ENCODE measurements around the gene CRB3.

The CRB3 gene

DNA sequence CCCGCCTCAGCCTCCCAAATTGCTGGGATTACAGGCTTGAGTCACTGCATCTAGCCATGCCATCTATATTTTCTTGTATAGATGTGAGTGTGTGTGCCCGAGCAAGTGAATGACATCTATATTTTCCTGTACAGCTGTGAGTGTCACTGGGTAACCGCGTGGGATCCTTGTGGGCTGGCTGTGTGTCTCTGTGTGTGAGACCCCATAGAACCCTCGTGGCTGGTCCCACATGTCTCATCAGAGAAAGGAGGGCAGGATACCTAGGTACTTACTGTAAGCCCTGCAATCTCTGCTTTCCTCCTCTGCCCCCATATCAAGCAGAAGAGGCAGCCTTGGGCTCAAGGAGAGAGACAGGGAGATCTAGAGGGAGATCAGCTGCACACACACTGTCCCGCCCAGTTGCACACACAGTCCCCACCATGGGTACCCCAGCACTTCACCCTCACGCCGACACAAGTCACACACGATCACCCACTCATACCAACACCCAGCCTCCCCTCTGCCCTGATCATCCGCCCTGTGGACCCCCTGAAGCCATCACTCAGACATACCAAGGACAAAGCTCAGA, 16.9 kb downstream of the CRB3 start:
- Histone ChIP-seq H3K27ac (ENCODE audit: insufficient read depth, low read depth, low read length, poor library complexity, severe bottlenecking) (no peak overlapping the region), H3K27me3 (ENCODE audit: control insufficient read depth, insufficient read depth, low read length, poor library complexity, severe bottlenecking) (peaks cover 14% of the 10 kb centered on the region), H3K4me3 (ENCODE audit: insufficient read depth, low read depth, low read length) (no peak overlapping the region), H3K4me1 (ENCODE audit: control insufficient read depth, insufficient read depth, low read length) (no peaks in the 10 kb centered on the region), H3K36me3 (ENCODE audit: control insufficient read depth, insufficient read depth, low read length) (no peaks in the 10 kb centered on the region), H3K9me3 (ENCODE audit: control insufficient read depth, low read length) (no peaks in the 10 kb centered on the region)
- WGBS, 2 experiments = 86 to 92% methylated on average over 10 of the region's 10 CpGs

GRCh38 chr19:6481541-6482342, 17.7 kb downstream of the CRB3 start, which contains the start of gene DENND1C:
Gene DENND1C (minus strand): TSS chr19:6481787. CDS start chr19:6481695, 92 bp downstream.
- peaks cover 6% of the 10 kb centered on the region for H3K27me3 ChIP-seq (ENCODE audit: control insufficient read depth, insufficient read depth, low read length, poor library complexity, severe bottlenecking)
- no peaks in the 10 kb centered on the region for H3K9me3 ChIP-seq (ENCODE audit: control insufficient read depth, low read length)
- no peaks in the 10 kb centered on the region for H3K4me1 ChIP-seq (ENCODE audit: control insufficient read depth, insufficient read depth, low read length)
- no peak within 1 kb of the TSS for H3K4me3 ChIP-seq (ENCODE audit: insufficient read depth, low read depth, low read length)
- WGBS, 2 experiments = 57 to 60% methylated on average over 24 of the region's 24 CpGs
- no peak within 1 kb of the TSS for H3K27ac ChIP-seq (ENCODE audit: insufficient read depth, low read depth, low read length, poor library complexity, severe bottlenecking)
- H3K36me3 ChIP-seq (ENCODE audit: control insufficient read depth, insufficient read depth, low read length) = no peaks in the 10 kb centered on the region

DNA sequence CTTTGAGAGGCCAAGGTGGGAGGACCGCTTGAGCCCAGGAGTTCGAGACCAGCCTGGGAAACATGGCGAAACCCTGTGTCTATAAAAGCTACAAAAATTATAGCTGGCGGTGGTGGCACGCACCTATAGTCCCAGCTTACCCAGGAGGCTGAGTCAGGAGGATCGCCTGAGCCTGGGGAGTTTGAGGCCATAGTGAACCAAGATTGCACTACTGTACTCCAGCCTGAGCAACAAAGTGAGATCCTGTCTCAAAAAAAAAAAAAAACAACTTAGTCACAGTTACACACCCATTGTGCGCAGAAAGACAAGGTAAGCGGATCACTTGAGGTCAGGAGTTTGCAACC, 18.2 kb downstream of the CRB3 start:
- H3K36me3 ChIP-seq (ENCODE audit: control insufficient read depth, insufficient read depth, low read length) = no peaks in the 10 kb centered on the region
- H3K27me3 ChIP-seq (ENCODE audit: control insufficient read depth, insufficient read depth, low read length, poor library complexity, severe bottlenecking) = peaks cover under 1% of the 10 kb centered on the region
- WGBS, 2 experiments = 92 to 95% methylated on average over 8 of the region's 8 CpGs
- no peaks in the 10 kb centered on the region for H3K9me3 ChIP-seq (ENCODE audit: control insufficient read depth, low read length)
- H3K4me1 ChIP-seq (ENCODE audit: control insufficient read depth, insufficient read depth, low read length) = no peaks in the 10 kb centered on the region
- H3K4me3 ChIP-seq (ENCODE audit: insufficient read depth, low read depth, low read length) = no peak overlapping the region
- H3K27ac ChIP-seq (ENCODE audit: insufficient read depth, low read depth, low read length, poor library complexity, severe bottlenecking) = no peak overlapping the region

- WGBS, 2 experiments = 84 to 86% methylated on average over 3 of the region's 3 CpGs
- Histone ChIP-seq H3K9me3 (ENCODE audit: control insufficient read depth, low read length) (no peaks in the 10 kb centered on the region), H3K27ac (ENCODE audit: insufficient read depth, low read depth, low read length, poor library complexity, severe bottlenecking) (no peak overlapping the region), H3K4me1 (ENCODE audit: control insufficient read depth, insufficient read depth, low read length) (no peaks in the 10 kb centered on the region), H3K4me3 (ENCODE audit: insufficient read depth, low read depth, low read length) (no peak overlapping the region), H3K36me3 (ENCODE audit: control insufficient read depth, insufficient read depth, low read length) (no peaks in the 10 kb centered on the region), H3K27me3 (ENCODE audit: control insufficient read depth, insufficient read depth, low read length, poor library complexity, severe bottlenecking) (no peaks in the 10 kb centered on the region)
Observed at GRCh38 chr19:6483235-6483634, 19.2 kb downstream of the CRB3 start.

DNA sequence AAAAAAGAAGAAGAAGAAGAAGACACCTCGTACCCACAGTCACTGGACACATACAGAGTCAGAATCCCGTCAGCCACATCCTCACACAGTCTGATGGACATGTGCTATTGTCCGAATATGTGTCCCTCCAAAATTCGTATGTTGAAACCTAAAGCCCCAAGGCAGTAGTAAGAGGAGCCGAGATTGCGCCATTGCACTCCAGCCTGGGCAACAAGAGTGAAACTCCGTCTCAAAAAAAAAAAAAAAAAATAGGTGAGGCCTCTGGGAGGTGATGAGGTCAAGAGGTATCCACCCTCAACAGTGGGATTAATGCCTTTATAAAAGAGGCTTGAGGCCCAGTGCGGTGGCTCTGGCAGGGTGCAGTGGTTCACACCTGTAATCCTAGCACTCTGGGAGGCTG, 20.2 kb downstream of the CRB3 start:
- no peaks in the 10 kb centered on the region for H3K36me3 ChIP-seq (ENCODE audit: control insufficient read depth, insufficient read depth, low read length)
- H3K27me3 ChIP-seq (ENCODE audit: control insufficient read depth, insufficient read depth, low read length, poor library complexity, severe bottlenecking) = no peaks in the 10 kb centered on the region
- H3K4me3 ChIP-seq (ENCODE audit: insufficient read depth, low read depth, low read length) = no peak overlapping the region
- H3K27ac ChIP-seq (ENCODE audit: insufficient read depth, low read depth, low read length, poor library complexity, severe bottlenecking) = no peak overlapping the region
- WGBS, 2 experiments = 89 to 91% methylated on average over 8 of the region's 8 CpGs
- H3K9me3 ChIP-seq (ENCODE audit: control insufficient read depth, low read length) = no peaks in the 10 kb centered on the region
- H3K4me1 ChIP-seq (ENCODE audit: control insufficient read depth, insufficient read depth, low read length) = no peaks in the 10 kb centered on the region

GRCh38 chr19:6484831-6485230, 20.8 kb downstream of the CRB3 start:
- WGBS, 2 experiments = 91 to 94% methylated on average over 6 of the region's 7 CpGs
- no peak overlapping the region for H3K27ac ChIP-seq (ENCODE audit: insufficient read depth, low read depth, low read length, poor library complexity, severe bottlenecking)

GRCh38 chr19:6489278-6490061, 25.4 kb downstream of the CRB3 start:
- Histone ChIP-seq H3K27me3 (ENCODE audit: control insufficient read depth, insufficient read depth, low read length, poor library complexity, severe bottlenecking) (no peaks in the 10 kb centered on the region), H3K4me1 (ENCODE audit: control insufficient read depth, insufficient read depth, low read length) (no peaks in the 10 kb centered on the region), H3K9me3 (ENCODE audit: control insufficient read depth, low read length) (no peaks in the 10 kb centered on the region), H3K27ac (ENCODE audit: insufficient read depth, low read depth, low read length, poor library complexity, severe bottlenecking) (no peak overlapping the region), H3K36me3 (ENCODE audit: control insufficient read depth, insufficient read depth, low read length) (no peaks in the 10 kb centered on the region), H3K4me3 (ENCODE audit: insufficient read depth, low read depth, low read length) (no peak overlapping the region)
- 76% methylated on average over 15 of the region's 15 CpGs for WGBS, 2 experiments

More at GRCh38 chr19:6484831-6485230, 20.8 kb downstream of the CRB3 start:
- H3K27me3 ChIP-seq (ENCODE audit: control insufficient read depth, insufficient read depth, low read length, poor library complexity, severe bottlenecking) = no peaks in the 10 kb centered on the region
- no peaks in the 10 kb centered on the region for H3K36me3 ChIP-seq (ENCODE audit: control insufficient read depth, insufficient read depth, low read length)
- no peak overlapping the region for H3K4me3 ChIP-seq (ENCODE audit: insufficient read depth, low read depth, low read length)
- no peaks in the 10 kb centered on the region for H3K4me1 ChIP-seq (ENCODE audit: control insufficient read depth, insufficient read depth, low read length)
- H3K9me3 ChIP-seq (ENCODE audit: control insufficient read depth, low read length) = no peaks in the 10 kb centered on the region

DNA sequence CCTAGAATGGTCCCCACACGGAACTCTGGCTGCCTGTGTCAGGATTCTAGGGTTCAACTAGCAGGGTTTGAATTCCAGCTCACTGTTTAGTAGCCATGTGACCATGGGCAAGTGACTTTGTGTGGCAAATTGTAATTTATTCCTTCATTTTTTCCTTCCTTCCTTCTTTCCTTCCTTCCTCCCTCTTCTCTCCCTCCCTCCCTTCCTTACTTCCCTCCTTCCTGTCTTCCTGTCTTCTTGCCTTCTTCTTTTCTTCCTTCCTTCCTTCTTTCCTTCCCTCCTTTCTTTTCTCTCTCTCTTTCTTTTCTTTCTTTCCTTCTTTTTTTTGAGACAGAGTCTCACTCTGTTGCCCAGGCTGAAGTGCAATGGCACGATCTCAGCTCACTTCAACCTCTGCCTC, 26.1 kb downstream of the CRB3 start:
- no peaks in the 10 kb centered on the region for H3K36me3 ChIP-seq (ENCODE audit: control insufficient read depth, insufficient read depth, low read length)
- no peaks in the 10 kb centered on the region for H3K4me1 ChIP-seq (ENCODE audit: control insufficient read depth, insufficient read depth, low read length)
- no peak overlapping the region for H3K4me3 ChIP-seq (ENCODE audit: insufficient read depth, low read depth, low read length)
- WGBS, 2 experiments = 82 to 84% methylated on average over 2 of the region's 2 CpGs
- H3K9me3 ChIP-seq (ENCODE audit: control insufficient read depth, low read length) = no peaks in the 10 kb centered on the region
- H3K27me3 ChIP-seq (ENCODE audit: control insufficient read depth, insufficient read depth, low read length, poor library complexity, severe bottlenecking) = no peaks in the 10 kb centered on the region
- no peak overlapping the region for H3K27ac ChIP-seq (ENCODE audit: insufficient read depth, low read depth, low read length, poor library complexity, severe bottlenecking)

DNA sequence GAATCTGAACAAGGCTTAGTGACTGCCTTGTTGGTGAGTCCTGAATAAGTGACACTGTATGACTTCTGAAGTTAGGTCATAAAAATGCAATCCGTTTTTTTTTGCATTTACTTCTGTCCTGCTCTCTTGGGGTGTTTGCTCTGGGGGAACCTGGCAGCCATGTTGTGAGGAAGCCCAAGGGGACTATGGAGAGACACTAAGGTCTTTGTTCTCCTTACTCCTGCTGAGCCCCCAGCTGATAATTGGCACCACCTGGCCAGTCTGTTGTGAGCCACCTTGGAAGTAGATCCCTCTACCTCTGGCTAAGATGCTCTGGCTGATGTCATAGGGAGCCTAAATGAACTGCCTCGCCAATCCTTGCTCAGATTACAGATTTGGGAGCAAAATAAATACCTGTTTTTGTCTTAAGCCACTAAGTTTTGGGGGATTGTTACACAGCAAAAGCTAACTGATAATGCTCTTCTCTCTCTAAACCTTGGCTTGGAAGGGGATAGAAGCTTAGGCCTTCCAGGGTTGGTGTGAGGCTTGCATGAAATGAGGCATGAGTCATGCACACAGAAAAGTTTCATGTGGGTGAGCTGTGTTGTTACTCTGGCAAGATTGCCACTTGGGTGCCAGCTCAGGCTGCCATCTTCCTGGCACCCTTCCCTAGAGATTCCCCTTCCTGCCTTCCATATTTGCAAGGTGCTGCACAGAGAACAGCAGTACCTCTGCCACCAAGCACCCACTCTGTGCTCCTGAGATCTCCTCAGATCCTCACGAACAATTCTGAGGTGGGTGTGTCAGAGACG, 27.9 kb downstream of the CRB3 start:
- no peak overlapping the region for H3K4me3 ChIP-seq (ENCODE audit: insufficient read depth, low read depth, low read length)
- no peaks in the 10 kb centered on the region for H3K36me3 ChIP-seq (ENCODE audit: control insufficient read depth, insufficient read depth, low read length)
- WGBS, 2 experiments = 88% methylated on average over 4 of the region's 4 CpGs
- no peaks in the 10 kb centered on the region for H3K27me3 ChIP-seq (ENCODE audit: control insufficient read depth, insufficient read depth, low read length, poor library complexity, severe bottlenecking)
- no peaks in the 10 kb centered on the region for H3K9me3 ChIP-seq (ENCODE audit: control insufficient read depth, low read length)
- H3K27ac ChIP-seq (ENCODE audit: insufficient read depth, low read depth, low read length, poor library complexity, severe bottlenecking) = no peak overlapping the region
- no peaks in the 10 kb centered on the region for H3K4me1 ChIP-seq (ENCODE audit: control insufficient read depth, insufficient read depth, low read length)
